Large intestine (tissue), 3 donors: ENCODE results near the gene PIP5K1B. TPM values are rescaled to one million over a fixed set of nuclear protein-coding genes. Genes with fewer than 3 reads are reported as not detected.

Experiments
- DNase-seq, 2 donors: peaks; one replicate each; pipeline versions ENCODE4 v3.0.0 to v3.0.0-alpha.2; 2013
- H3K27ac ChIP-seq: one replicate; pipeline ENCODE4 v1.5.1; 2013; ENCODE audit warnings: low read length
- H3K27me3 ChIP-seq: 2 replicates; pipeline ENCODE4 v1.6.1; 2013; ENCODE audit warnings: low read length; ENCODE audit not compliant: control insufficient read depth, insufficient read depth
- H3K36me3 ChIP-seq: 2 replicates; pipeline ENCODE4 v1.6.1; 2013; ENCODE audit warnings: low read length; ENCODE audit not compliant: control insufficient read depth, insufficient read depth
- H3K4me1 ChIP-seq: one replicate; pipeline ENCODE4 v1.6.1; 2013; ENCODE audit warnings: low read length; ENCODE audit not compliant: control insufficient read depth, insufficient read depth
- H3K4me3 ChIP-seq: one replicate; pipeline ENCODE4 v1.5.1; 2013; ENCODE audit warnings: low read length
- H3K9me3 ChIP-seq: one replicate; pipeline ENCODE4 v1.6.1; 2013; ENCODE audit warnings: mild to moderate bottlenecking, low read depth, low read length, moderate library complexity; ENCODE audit not compliant: control insufficient read depth
- WGBS: methylation state at CpG from one replicate; pipeline ENCODE4 v1.1.5; 2013; ENCODE audit warnings: low lambda C conversion rate; ENCODE audit not compliant: insufficient coverage; 5-methylcytosine and 5-hydroxymethylcytosine counted together
- polyA plus RNA-seq: library from polyadenylated mRNA; unstranded; fragments of 120-200 nt; gene quantifications from one replicate; pipeline ENCODE4 v1.2.1, GENCODE V29; 2013

Gene PIP5K1B
- polyA plus RNA-seq, 1 donor, result 57.9 TPM

DNA sequence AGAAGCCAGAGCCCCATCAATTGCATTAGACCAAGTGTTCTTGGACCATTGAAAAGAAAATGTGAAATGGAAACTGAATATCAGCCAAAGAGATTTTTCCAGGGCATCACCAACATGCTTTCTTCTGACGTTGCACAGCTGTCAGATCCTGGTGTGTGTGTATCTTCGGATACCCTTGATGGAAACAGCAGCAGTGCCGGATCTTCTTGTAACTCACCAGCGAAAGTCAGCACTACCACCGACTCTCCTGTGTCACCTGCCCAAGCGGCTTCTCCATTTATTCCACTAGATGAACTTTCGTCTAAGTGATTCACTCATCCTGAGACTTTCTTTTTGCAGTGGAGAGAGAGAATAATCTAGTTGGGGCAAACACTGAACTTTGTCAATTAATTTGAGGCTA is 75.7 kb downstream of the PIP5K1B start:
- Histone ChIP-seq H3K27me3 (no peaks in the 10 kb centered on the region), H3K9me3 (no peaks in the 10 kb centered on the region), H3K4me1 (peaks cover 26% of the 10 kb centered on the region), H3K27ac (peak overlapping the region; percentile 88), H3K4me3 (peak overlapping the region; percentile 64), H3K36me3 (no peaks in the 10 kb centered on the region)
- WGBS, result no CpG with 5 or more reads among the region's 7 CpGs
- DNase-seq, result peak; percentile 21 to 49

DNA sequence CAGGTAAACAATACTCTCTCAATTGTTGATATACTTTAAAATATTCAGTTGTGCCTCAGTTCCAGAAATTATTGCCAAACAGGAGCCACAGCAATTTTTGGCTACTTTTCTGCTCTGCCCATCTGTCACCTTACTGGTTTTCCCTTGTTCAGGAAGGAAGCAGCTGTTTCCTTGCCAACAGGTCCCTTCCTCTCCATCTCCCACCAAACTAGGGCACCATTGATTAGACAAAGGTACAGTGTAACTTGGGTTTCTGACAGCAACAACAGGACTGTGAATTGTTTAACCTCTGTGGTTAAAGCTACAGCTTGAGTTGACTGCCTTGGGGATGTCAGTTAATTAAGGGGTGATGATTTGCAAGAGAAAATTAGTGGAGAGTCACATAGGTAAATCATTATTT is 76.9 kb downstream of the PIP5K1B start:
- H3K4me3 ChIP-seq, result no peak overlapping the region
- no peaks in the 10 kb centered on the region for H3K27me3 ChIP-seq
- DNase-seq, result no peak
- H3K9me3 ChIP-seq, result no peaks in the 10 kb centered on the region
- peaks cover 26% of the 10 kb centered on the region for H3K4me1 ChIP-seq
- H3K27ac ChIP-seq, result peak overlapping the region; percentile 88
- peaks cover 3% of the 10 kb centered on the region for H3K36me3 ChIP-seq

DNA sequence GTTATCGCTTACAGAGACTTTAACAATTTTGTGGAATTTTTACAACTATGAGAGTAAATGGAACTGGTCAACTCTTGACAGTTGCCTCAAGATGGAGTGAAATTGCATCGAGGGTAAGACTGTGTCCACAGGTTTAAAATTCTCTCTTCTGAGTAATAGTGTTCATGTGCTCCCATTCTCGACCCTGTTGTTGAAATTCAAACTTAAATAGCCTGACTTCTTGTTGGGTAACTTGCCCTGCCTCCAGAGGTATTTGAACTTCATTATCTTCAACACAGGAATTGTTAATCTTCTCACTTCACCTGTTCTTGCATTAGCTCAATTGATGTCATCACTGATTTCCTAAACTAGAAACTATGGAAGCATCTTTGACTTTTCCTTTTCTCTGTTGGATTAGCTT is 77.5 kb downstream of the PIP5K1B start:
- Histone ChIP-seq H3K9me3 (no peaks in the 10 kb centered on the region), H3K36me3 (peaks cover 4% of the 10 kb centered on the region), H3K4me3 (no peak overlapping the region), H3K27ac (no peak overlapping the region), H3K4me1 (peaks cover 26% of the 10 kb centered on the region), H3K27me3 (no peaks in the 10 kb centered on the region)
- no CpG with 5 or more reads among the region's 3 CpGs for WGBS
- DNase-seq, result no peak

DNA sequence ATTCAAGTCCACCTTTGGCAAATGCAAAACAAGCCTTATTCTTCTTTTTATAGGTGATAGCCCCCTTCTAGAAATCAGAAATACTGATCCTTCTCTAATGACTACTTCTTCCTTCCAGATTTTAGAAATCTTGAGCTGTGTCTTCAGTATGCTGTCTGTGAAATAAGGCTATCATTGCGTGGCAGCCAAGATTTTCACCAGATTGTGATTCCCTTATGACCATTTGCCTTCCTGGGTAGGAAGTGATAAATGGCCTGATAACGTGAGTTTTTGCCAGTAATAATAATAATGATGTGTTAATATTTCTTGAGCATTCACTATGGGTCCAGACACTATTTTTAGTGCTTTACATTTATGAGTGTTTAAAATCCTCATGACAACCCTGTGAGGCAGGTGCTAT is 80.9 kb downstream of the PIP5K1B start:
- Histone ChIP-seq H3K27me3 (no peaks in the 10 kb centered on the region), H3K9me3 (no peaks in the 10 kb centered on the region), H3K27ac (no peak overlapping the region), H3K4me3 (no peak overlapping the region), H3K36me3 (peaks cover 12% of the 10 kb centered on the region), H3K4me1 (peaks cover 15% of the 10 kb centered on the region)
- no peak for DNase-seq
- no CpG with 5 or more reads among the region's 2 CpGs for WGBS

DNA sequence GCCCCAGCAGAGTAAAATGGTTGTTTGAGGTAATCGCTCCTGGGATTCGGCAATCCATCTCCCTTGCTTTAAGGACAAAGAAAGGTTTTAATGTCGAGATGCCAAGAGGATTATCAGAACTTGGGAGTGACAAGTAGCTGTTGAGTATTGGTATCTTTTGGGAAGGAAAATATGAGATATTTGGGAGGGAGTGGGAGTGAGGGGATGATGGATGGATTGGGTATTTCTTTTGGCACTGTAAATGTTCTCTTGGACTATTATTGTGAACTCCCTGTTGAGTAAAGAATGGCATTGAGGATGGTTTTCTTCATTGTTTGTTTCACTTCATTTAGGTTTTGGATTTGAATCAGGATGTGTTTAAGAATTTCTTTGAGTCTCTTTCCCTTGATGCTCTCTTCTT is 86.1 kb downstream of the PIP5K1B start:
- WGBS, result 100% methylated on average over 2 of the region's 3 CpGs
- no peak overlapping the region for H3K4me3 ChIP-seq
- peaks cover 12% of the 10 kb centered on the region for H3K4me1 ChIP-seq

DNA sequence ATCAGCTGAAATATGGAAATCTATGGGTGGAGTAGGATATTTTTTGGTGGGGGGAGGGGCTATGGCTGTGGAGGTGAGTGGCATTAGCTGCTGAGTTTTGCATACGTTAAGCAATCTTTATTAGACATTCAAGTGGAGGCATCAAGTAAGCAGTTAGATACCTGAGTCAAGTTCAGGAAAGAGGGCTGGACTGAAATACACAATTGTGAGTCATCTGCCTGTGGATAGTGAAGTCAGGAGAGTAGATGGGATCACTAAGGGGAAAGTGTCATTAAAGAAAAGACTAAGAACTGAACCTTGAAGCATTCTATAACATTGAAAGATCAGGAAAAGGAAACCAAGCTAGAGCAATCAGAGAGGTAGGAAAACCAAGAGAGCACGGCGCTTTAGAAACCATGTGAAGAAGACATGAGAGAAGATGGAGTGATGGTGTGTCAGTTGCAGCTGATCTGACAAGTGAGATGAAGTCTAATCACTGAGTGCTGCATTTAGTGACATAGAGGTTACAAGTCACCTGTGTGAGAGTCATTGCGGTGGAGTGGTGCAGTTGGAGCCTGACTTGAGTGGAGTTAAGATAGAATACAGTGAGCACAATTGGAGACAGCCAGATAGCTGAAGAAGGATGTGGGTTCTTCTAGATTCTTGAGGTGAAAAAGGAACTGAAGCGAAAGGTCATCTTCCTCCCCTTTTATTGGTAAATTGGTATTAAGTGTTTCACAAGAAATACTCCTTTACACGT is 88.7 kb downstream of the PIP5K1B start:
- Histone ChIP-seq H3K27ac (peak overlapping the region; percentile 78), H3K27me3 (no peaks in the 10 kb centered on the region), H3K9me3 (no peaks in the 10 kb centered on the region), H3K36me3 (peaks cover 10% of the 10 kb centered on the region), H3K4me3 (no peak overlapping the region), H3K4me1 (peaks cover 12% of the 10 kb centered on the region)
- DNase-seq, result peak; percentile 31 to 58
- 86% methylated on average over 1 of the region's 6 CpGs for WGBS

More for the DNA sequence above, 86.1 kb downstream of the PIP5K1B start:
- Histone ChIP-seq H3K27me3 (no peaks in the 10 kb centered on the region), H3K36me3 (peaks cover 15% of the 10 kb centered on the region), H3K9me3 (no peaks in the 10 kb centered on the region), H3K27ac (no peak overlapping the region)
- DNase-seq, result no peak

DNA sequence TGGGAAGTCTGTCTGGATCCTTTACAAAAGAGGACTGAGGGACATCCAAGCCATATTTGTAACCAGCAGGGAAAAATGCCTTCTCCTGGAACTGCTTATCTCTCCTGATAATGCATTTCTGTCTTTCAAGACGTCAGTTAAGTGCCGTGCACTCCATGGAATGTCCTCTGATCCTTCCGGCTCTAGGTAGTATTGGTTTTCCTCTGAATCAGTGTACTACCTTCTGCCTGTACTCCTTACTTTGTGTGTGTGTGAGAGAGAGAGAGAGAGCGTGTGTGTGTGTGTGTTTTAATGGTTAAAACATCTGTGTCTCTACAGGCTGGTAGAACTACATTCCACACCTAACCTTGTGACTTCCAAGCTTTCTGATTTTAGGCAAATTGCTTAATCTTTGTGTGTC is 89.9 kb downstream of the PIP5K1B start:
- peak; percentile 57 to 81 for DNase-seq
- no peak overlapping the region for H3K4me3 ChIP-seq
- H3K9me3 ChIP-seq, result no peaks in the 10 kb centered on the region
- peaks cover 12% of the 10 kb centered on the region for H3K4me1 ChIP-seq
- peak overlapping the region; percentile 78 for H3K27ac ChIP-seq
- H3K27me3 ChIP-seq, result no peaks in the 10 kb centered on the region
- H3K36me3 ChIP-seq, result peaks cover 3% of the 10 kb centered on the region
- no CpG with 5 or more reads among the region's 4 CpGs for WGBS

DNA sequence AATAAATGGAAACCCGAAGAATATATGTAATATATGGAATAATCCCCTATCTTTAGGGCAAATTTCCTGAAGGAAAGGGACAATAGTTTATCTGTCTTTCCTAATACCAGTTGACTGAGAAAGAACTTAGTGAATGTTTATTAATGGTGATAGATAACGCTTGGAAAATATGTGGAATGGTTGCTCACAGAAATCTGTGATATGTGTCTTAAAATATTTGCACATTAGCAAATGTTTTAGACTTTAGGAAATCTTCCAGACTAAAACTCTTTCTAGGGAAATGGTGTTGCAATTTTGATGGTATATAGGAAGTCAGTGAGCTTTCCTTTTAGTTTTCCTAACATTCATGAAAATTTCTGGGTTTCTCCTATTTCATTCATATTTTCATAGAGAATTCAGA is 90.4 kb downstream of the PIP5K1B start:
- no peaks in the 10 kb centered on the region for H3K9me3 ChIP-seq
- no peak for DNase-seq
- 69% methylated on average over 2 of the region's 2 CpGs for WGBS
- no peaks in the 10 kb centered on the region for H3K27me3 ChIP-seq
- peak overlapping the region; percentile 78 for H3K27ac ChIP-seq
- peaks cover 3% of the 10 kb centered on the region for H3K36me3 ChIP-seq
- H3K4me1 ChIP-seq, result peaks cover 12% of the 10 kb centered on the region
- H3K4me3 ChIP-seq, result no peak overlapping the region

DNA sequence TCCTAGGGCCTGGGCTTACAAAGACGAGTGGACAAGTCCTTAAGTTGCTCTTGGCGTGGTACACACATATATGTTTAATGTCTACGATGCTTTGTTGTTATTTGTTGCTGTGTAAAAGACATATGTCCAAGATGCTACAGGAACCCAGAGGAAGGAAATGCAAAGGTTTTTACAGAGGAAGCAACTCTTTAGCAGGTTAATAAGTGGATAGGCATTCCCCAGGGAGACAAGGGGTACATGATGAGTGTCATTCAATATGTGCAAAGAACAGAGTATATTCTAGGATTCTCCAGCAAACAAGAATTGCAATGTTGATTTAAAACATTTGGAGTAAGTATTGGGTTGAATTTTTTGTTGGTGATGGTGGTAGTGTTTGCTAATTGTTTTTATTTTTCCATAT is 92.1 kb downstream of the PIP5K1B start:
- no peaks in the 10 kb centered on the region for H3K36me3 ChIP-seq
- no peak overlapping the region for H3K27ac ChIP-seq
- H3K27me3 ChIP-seq, result no peaks in the 10 kb centered on the region
- no CpG with 5 or more reads among the region's 3 CpGs for WGBS
- no peak overlapping the region for H3K4me3 ChIP-seq
- no peak for DNase-seq
- H3K4me1 ChIP-seq, result peaks cover 14% of the 10 kb centered on the region
- H3K9me3 ChIP-seq, result no peaks in the 10 kb centered on the region

DNA sequence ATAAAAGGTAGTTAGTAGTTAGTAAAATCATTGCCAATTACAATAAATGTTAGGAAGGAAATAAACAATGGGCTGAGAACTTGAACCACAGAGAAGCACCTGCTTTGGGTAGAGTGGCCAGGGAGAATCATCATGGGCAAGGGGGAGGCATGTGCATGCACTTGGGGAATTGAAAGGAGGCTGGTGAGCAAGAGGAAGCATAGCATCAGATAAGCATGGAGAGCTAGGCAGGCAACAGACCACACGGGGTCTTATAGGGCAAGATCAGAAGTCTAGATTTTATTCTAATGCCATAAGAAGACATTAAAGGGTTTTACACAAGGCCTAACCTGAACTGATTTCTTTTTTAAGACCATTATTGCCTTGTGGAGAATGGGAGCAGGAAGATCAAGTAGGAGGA is 93.4 kb downstream of the PIP5K1B start:
- Histone ChIP-seq H3K27me3 (no peaks in the 10 kb centered on the region), H3K4me1 (peaks cover 27% of the 10 kb centered on the region), H3K36me3 (no peaks in the 10 kb centered on the region), H3K4me3 (no peak overlapping the region), H3K27ac (no peak overlapping the region), H3K9me3 (no peaks in the 10 kb centered on the region)
- DNase-seq, result no peak
- no CpG with 5 or more reads among the region's 1 CpG for WGBS

DNA sequence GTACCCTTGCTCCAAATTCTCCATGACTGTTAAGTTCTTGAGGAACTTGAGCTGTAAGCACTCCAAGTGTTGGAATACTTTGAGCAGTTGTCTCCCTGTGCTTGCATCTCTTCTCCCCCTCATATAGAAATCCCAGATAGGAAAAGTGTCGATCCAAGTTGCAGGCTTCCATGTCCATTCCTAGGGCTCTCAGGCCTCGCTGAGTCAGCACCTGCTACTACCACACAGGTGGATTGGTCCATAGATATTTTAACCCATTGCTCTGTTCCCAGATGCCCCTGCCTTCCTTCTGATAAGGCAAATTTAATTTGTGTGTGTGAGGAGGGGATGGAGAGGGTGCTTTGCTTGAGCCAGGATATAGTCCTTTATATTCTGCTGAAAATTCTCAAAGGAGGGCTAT is 95.8 kb downstream of the PIP5K1B start:
- no peak for DNase-seq
- peaks cover 8% of the 10 kb centered on the region for H3K36me3 ChIP-seq
- no peak overlapping the region for H3K27ac ChIP-seq
- no peak overlapping the region for H3K4me3 ChIP-seq
- no peaks in the 10 kb centered on the region for H3K9me3 ChIP-seq
- H3K4me1 ChIP-seq, result peaks cover 23% of the 10 kb centered on the region
- H3K27me3 ChIP-seq, result no peaks in the 10 kb centered on the region
- no CpG with 5 or more reads among the region's 2 CpGs for WGBS
